HG03520 (cell line): ENCODE results near the gene DGCR2.
"Not testable (repeated sequence)": the region's sequence is repeated elsewhere in the genome, so short reads cannot be mapped to it uniquely, and the experiment has no call there.

ENCODE experiments used
- ATAC-seq: cut with Tn5 transposase; IDR thresholded peaks from one replicate; pipeline ENCODE4 v1.9.1; 2021; ENCODE audit warnings: mild to moderate bottlenecking, moderate library complexity; ENCODE audit not compliant: unreplicated experiment

Gene DGCR2

DNA sequence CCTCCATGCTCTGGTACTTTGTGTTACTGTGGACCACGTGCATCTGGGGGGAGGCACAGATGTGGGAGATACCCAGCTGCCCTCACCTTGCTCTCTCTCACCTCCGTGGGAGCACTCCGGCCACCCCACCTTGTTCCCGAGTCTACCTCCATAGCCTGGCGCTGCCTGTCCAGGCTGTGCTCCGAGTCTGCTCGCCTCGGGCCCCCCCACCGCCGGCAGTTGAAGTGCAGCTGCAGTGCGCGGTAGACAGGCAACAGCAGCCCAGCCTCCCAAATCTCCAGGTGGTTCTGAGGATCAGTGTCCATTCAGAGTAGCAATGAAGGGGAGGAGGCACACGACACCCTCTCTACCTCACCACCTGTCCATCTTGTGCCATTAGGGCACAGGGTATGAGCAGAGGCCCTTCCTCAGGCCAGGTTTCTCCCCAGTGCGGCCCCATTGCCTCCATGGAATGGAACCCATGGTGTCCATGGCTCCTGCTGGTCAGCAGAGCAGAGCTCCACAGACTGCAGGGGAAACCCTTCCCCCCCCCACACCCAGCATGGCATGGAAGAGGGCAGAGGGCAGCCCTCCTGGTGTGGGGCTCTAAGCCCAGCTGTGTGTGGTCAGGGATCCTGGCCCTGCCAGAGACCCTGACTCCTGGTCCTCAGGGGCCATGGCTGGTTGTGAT lies 89.2 kb downstream of the DGCR2 start:
- not testable (repeated sequence) for ATAC-seq

GRCh38 chr22:19032156-19032785 lies 89.9 kb downstream of the DGCR2 start:
- not testable (repeated sequence) for ATAC-seq

DNA sequence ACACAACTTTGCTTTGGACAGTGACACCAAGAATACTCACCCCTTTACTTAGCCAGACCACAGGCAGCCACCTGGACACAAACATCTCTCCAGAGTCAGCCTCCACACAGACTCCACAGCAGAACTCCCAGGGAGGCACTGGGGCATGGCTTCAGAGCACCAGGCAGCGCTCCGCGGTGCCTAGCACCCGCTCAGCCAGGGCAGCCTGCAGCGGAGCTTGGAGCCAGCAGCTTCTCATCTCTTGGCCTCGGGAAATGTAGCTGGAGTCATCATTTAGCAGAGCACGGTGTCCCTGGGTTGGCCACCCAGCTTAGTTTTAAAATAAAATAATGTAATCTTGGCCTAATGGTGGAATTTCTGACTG lies 91.3 kb downstream of the DGCR2 start:
- ATAC-seq: not testable (repeated sequence)

- not testable (repeated sequence) for ATAC-seq
Observed at GRCh38 chr22:19030226-19030888, 91.9 kb downstream of the DGCR2 start.

DNA sequence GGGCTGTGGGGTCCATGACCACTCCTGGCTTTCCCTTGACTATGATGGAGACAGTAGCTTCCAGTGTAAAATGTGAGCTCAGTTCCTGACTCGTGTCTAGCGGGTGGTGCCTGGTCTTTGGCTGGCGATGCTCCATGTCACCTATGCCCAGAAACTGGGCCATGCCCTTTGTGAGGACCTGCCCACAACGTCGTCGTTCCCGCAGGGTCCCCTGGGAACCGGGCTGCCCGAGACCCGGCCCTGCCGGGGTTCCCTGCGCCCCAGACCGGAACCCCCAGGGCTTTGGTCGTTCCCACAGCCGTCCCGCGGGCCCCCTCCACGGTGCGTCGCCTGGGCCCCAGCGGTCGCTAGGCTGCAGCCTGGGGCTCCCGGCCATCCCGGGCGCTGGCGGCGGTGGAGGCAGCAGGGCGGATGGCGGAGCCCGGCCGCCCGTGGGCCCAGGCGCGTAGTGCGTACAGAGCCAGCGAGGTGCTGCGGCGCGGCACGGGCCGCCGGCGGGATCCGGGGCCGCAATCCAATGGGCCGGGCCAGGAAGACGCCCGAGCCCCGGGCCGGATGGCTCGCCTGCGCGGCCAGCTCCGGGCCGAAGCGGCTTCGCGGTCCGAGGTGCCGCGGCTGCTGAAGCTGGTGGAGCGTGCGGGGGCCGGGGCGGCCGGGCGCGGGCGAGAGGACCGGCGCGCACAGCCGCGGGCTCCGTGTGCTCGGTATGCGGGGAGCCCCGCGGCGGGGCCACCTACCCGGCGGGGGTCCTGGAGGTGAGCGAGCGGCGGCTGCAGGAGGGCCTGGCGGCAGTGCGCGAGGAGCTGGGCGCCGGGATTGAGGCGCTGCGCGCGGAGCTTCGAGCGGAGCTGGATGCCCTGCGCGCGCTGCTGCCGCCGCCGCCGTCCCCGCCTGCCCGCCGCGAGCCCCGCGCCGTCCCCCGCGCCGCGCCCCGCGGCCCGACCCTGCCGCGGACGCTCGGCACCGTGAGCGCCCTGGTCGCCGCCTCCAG lies 92.8 kb downstream of the DGCR2 start:
- ATAC-seq: not testable (repeated sequence)

- ATAC-seq: not testable (repeated sequence)
Observed at GRCh38 chr22:19028060-19028455, 94.2 kb downstream of the DGCR2 start.

- ATAC-seq: not testable (repeated sequence)
Observed at GRCh38 chr22:19027371-19028059, 94.7 kb downstream of the DGCR2 start.

DNA sequence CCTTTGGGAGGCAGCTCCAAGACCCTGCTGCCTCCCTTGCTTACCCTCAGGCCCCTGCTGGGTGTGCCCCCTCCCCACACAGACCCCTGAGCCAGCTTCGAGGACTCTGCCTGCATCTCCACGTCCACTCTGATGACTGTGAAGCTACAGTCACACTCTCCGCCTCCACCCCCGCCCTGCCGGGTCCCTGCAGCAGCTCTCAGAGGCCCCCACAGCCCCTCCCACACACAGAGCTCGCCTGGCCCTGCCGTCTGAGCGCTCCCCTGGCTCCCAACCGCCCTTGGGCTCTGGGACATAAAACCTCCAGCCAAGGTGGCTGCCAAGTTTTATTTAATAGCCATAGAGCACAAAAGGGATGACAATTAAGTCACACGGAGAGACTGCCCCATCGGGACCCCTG lies 96.1 kb downstream of the DGCR2 start:
- ATAC-seq: not testable (repeated sequence)

- ATAC-seq: not testable (repeated sequence)
Observed at GRCh38 chr22:19024956-19025489, 97.2 kb downstream of the DGCR2 start.

DNA sequence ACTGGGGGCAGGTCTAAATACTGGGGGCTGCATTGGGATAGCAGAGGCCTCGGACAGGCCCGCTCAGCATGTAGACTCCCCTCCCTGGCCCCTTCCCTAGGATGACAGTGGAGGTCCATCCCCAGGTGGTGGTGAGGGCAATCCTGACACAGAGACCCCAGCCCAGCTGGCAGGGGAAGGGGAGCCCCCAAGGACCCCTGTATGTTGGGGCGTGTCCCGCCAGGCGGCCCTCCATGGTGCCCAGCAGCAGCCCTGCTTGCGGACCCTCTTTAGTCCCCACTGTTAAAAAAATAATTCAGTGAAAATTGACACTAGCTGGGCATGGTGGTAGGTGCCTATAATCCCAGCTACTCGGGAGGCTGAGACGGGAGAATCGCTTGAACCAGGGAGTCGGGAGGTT lies 98.3 kb downstream of the DGCR2 start:
- not testable (repeated sequence) for ATAC-seq

GRCh38 chr22:19022755-19023154 lies 99.5 kb downstream of the DGCR2 start:
- ATAC-seq: no peak

DNA sequence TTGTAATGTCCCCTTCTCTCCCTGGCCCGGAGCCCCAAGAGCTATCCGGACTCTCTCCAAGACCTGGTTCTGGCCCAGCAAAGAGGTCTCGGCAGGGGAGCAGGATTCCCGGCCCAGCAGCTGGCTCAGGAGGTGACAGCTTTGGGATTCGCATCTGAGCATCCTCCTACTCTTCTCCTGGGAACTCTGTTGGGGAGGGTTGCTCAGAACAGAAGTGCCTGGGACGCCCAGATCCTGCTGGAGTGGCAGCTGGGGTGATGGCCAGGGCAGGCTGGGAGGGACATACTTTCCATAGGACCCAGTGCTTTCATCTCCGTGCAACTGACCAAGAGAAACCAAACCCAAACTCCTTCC lies 102.6 kb downstream of the DGCR2 start:
- no peak for ATAC-seq

DNA sequence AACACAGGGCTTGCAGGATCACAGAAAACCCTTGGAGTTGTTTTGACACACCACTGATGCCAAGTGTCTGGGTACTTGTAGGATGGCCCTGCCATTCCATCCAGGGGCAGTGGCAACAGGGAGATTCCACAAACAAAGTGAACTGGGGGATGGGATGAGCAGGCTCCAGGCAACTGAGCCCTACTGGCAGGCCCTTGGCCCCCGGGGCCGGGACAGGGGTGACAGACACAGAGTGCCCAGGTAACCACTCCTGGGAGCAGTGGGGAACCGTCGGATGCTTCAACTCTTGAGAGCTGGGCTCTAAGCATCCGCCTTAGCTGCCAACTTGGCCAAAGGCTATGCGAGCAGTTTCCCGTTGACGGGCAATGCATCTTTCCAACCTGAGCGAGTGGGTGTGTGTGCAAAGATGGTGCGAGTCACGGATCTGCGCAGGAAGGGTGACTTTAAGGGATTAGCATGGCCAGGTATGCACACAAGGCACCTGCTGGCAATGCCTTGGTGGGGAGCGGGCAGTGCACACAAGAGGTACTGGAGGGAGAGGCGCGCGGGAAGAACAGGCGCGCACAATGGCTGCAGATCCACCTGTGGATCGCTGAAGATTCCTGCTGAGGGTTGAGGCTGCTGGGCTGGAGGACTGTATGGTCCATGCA lies 103.1 kb downstream of the DGCR2 start:
- ATAC-seq: no peak

GRCh38 chr22:19018256-19018655 lies 104.0 kb downstream of the DGCR2 start:
- ATAC-seq: no peak

DNA sequence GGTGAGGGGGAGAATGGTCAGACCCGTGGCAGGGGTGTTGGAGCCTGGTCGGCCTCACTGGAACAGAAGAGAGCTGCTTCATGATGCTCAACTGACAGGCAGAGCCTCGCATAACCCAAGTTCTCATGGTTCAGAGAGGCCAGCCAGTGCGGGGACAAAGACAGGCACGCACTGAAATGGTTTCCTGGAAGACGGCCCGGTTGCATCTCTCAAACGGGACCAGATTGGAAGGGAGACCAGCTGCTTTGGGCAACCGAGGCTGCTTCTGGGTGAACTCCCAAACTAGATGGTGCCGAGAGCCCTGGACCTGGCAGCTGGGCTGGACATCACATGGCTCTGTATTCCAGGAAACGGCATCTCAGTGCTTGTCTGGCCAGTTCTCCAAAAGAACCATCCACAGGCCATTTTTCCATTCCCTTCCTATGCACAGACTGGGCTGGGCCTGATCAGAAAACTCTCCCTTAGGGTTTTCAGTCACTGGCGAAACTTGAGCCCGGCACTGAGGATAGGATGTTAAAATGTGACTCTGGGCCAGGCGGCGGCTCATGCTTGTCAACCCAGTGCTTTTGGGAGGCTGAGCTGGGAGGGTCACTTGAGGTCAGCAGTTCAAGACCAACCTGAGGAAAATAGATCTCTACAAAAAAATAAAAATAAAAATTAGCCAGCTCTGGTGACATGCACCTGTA lies 106.0 kb downstream of the DGCR2 start:
- no peak for ATAC-seq

- ATAC-seq: no peak
Observed at GRCh38 chr22:19014886-19015285, 107.3 kb downstream of the DGCR2 start.

GRCh38 chr22:19013881-19014598 lies 108.2 kb downstream of the DGCR2 start:
- ATAC-seq: not testable (repeated sequence)

- ATAC-seq: not testable (repeated sequence)
Observed at GRCh38 chr22:19013411-19013810, 108.8 kb downstream of the DGCR2 start.
